NCI-H524 (cell line): ENCODE measurements around the gene SLC28A1.
A peak's percentile ranks its signal among the peaks of the same experiment; 100 is the strongest.
"Not testable (repeated sequence)": the region's sequence is repeated elsewhere in the genome, so short reads cannot be mapped to it uniquely, and the experiment has no call there.

Source experiments
- DNase-seq, 2 experiments: peaks; one replicate each; lab custom pipeline; 2025; lab: John Stamatoyannopoulos, UW

SLC28A1 gene

GRCh38 chr15:84910928-84911623, 26.6 kb downstream of the SLC28A1 start:
- no peak for DNase-seq

DNA sequence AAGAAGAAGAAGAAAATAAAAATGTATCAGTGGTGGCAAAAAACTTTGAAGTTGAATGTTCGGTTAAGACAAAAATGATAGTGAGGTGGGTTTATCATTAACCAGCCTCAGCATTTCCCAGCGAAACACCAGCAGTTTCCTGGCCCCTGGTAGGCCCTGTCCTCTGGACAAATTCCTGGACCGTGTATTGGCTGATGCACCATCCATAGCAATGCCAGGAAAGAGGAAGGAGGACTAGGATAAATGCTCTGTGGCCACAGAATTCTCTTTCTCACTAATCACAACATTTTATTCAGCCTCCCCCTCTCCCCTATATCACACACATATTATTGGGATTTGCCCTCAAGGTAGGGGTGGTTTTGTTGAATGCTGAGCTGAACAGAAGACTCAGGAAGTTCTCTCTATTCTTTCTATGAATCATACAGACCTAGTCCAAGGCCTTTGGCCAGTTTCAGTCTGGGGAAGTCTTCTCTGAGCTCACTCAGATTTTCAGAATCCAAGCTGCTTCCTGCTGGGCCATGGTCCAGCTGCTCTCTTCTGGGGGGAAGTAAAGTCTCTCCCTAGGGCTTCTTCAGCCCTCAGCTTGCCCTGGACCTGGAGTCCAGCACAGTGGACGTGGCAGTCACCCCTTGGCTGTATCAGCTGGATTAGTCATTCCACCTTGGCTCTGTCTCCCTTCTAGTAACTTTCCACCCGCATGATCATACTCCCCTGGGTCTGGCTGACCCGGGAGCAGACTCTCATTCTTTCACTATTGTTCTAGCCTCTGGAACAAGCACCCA, 27.6 kb downstream of the SLC28A1 start:
- no peak for DNase-seq

GRCh38 chr15:84913360-84913723, 28.9 kb downstream of the SLC28A1 start:
- no peak for DNase-seq

DNA sequence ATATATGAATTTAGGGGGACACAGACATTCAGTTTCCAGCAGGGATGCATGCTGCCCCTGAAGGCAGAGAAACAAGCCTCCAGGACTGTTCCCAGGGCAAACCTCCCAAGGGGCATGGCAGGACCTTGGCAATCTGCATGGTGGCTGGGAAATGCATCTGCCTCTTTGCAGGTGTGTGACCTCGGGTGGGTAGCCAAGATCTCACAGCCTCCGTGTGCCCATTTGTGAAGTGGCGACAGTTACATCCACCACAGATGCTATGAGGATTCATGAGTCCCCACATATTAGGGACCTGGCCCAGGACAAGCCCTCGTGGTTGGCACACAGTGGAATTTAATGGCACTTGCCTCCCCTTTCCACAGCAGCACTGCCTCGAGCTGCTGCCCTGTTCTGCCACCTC, 29.9 kb downstream of the SLC28A1 start:
- no peak for DNase-seq

GRCh38 chr15:84914909-84915605, 30.6 kb downstream of the SLC28A1 start:
- peak in 1 of 2 experiments; percentile 25 for DNase-seq

- no peak for DNase-seq
Observed at GRCh38 chr15:84915606-84915958, 31.1 kb downstream of the SLC28A1 start.

DNA sequence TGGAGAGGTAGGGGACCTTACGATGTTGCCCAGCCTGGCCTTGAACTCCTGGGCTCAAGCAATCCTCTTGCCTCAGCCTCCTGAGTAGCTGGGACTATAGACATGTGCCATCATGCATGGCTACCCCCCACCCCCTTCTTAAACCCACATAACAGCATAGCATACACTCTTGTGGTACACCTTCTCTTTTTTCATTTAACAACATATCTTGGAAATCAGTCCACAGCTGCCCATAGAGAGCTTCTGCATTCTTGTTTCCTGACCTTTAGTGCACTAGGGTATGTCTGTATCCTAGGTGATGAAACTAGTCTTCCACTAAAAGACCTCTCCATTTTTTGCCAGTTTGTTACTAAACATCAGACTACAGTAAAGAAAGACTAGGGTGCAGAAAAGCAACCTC, 33.0 kb downstream of the SLC28A1 start:
- DNase-seq, result no peak

- no peak for DNase-seq
Observed at GRCh38 chr15:84919106-84919667, 34.7 kb downstream of the SLC28A1 start.

DNA sequence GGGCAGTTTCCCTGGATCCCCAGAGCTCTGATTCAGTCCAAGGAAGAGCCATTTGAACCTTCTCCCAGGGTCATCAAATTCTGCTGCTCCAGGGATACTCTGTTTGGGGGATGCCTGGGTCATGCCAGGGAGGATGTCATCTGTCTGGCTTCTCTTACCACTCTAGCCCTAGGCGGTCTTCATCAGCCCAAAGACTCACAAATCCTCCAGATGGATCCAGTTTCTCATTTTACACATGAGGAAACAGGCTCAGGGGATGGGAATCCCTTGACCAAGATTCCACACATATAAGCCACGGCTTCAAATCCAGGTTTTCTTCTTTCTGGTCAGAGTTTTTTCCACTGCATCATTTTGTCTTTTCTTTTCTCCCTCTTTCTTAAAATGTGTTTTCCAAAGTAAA, 36.7 kb downstream of the SLC28A1 start:
- DNase-seq, result no peak

DNA sequence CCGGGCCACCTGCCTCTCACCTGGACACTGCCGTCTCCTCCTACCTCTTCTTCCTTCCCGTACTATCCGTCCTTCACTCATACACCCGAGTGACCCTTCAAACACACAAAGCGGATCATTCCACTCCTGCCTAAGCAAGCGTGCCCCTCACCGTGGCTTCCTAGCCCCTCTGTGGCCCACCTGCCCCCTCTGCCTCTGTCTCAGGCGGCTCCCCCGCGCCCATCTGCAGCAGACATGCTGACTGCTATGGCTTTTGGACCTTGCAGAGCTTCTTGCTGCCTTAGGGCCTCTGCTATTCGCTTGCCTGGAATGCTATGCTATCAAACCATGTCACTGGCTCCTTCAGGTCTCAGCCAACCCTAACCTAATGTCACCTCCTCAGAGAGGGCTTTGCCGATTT, 38.1 kb downstream of the SLC28A1 start:
- no peak for DNase-seq

- no peak for DNase-seq
Observed at GRCh38 chr15:84924077-84924731, 39.7 kb downstream of the SLC28A1 start.

GRCh38 chr15:84924821-84925569, 40.5 kb downstream of the SLC28A1 start:
- not testable (repeated sequence) for DNase-seq

DNA sequence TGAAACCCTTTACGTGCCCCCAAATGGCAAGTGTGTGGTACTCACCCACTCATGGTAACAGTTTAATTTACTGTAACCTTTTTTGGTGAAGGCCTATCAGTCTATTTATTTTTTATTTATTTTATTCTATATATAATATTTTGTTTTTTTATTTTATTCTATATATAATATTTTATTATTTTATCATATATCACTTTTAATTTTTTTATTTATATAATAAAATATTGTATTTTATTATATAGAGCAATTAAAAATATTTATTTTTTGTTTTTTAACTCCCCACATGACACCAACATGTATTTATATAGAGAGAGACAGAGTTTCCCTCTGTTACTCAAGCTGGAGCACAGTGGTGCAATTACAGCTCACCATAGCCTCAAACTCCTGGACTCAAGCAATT, 41.4 kb downstream of the SLC28A1 start:
- DNase-seq, result no peak

DNA sequence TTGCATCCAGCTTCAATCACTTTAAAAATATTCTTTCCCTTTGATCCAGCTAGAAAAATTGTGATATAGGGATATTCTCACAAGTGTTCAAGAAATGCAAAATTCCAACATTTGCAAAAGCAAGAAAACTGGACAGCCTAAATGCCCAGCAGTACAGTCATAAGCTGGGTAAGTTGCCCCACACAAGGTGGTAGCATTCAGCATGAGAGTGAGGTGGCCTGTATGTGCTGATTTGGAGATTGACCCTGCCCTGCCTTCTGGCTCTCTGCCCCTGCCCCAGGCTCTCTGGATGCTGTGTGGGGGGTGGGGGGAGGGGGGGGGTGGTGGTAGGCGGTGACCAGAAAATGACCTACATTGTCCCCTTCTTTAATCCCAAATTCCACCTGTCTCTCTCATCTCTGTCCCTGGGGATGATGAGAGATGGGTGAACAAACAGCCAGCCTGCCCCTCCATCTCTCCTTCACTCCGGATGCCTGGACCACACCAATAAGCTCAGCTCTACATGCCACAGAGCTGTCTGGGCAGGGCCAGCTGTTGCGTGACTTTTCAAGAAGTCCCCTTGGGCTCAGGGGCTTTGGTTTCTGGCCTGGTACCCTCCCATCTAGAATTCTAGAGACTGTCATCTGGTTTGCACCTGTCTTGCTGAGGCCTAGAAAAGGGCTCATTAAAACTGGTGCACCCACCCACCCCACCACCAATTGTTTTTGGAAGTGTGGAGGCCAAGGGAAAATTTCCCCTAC, 42.2 kb downstream of the SLC28A1 start:
- DNase-seq, result peak in 1 of 2 experiments; percentile 60

DNA sequence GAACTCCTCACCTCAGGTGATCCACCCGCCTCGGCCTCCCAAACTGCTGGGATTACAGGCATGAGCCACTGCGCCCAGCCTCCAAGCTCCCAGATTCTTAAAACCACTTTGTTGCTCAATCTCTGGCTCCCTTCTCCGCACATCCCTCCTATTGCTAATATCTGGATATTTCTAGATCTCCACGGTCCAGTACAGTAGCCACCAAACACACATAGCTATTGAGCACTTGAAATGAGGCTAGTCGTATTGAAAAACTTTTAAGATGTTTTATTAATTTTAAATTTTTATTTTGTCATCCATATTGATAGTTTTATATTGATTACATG, 44.3 kb downstream of the SLC28A1 start:
- no peak for DNase-seq

GRCh38 chr15:84929795-84930603, 45.5 kb downstream of the SLC28A1 start:
- DNase-seq, result no peak

GRCh38 chr15:84934942-84935729, 50.7 kb downstream of the SLC28A1 start:
- DNase-seq, result peak in 1 of 2 experiments; percentile 45

- DNase-seq, result no peak
Observed at GRCh38 chr15:84937144-84937543, 52.7 kb downstream of the SLC28A1 start.

- no peak for DNase-seq
Observed at GRCh38 chr15:84938726-84939125, 54.3 kb downstream of the SLC28A1 start.
